Embryonic facial prominence (tissue), 1 donor: Measurements from ENCODE around the gene IPO7.
"Not testable (repeated sequence)": the region's sequence is repeated elsewhere in the genome, so short reads cannot be mapped to it uniquely, and the experiment has no call there.

Source experiments
- DNase-seq: peaks from one replicate; pipeline ENCODE4 v3.0.0-alpha.2; 2016; ENCODE audit errors: extremely low spot score

The IPO7 gene

GRCh38 chr11:9384535-9385326 is at the start of gene IPO7:
Gene IPO7 (plus strand): TSS chr11:9384652. CDS start chr11:9384764, 112 bp downstream.
- DNase-seq = peak; percentile 74

GRCh38 chr11:9341638-9342178 is 42.7 kb upstream of the IPO7 start:
- DNase-seq = no peak

GRCh38 chr11:9344061-9344680 is 40.3 kb upstream of the IPO7 start:
- DNase-seq = no peak

- no peak for DNase-seq
Measured at GRCh38 chr11:9347100-9347499, 37.4 kb upstream of the IPO7 start.

- not testable (repeated sequence) for DNase-seq
Measured at GRCh38 chr11:9347779-9348178, 36.7 kb upstream of the IPO7 start.

GRCh38 chr11:9351321-9351881 is 33.1 kb upstream of the IPO7 start:
- no peak for DNase-seq

- no peak for DNase-seq
Measured at GRCh38 chr11:9357041-9357440, 27.4 kb upstream of the IPO7 start.

- DNase-seq = not testable (repeated sequence)
Measured at GRCh38 chr11:9360862-9361622, 23.4 kb upstream of the IPO7 start.

- DNase-seq = no peak
Measured at GRCh38 chr11:9362393-9362863, 22.0 kb upstream of the IPO7 start.

- DNase-seq = peak; percentile 71
Measured at GRCh38 chr11:9363954-9364912, 20.2 kb upstream of the IPO7 start.

- no peak for DNase-seq
Measured at GRCh38 chr11:9367551-9367950, 16.9 kb upstream of the IPO7 start.

GRCh38 chr11:9377036-9377435 is 7.4 kb upstream of the IPO7 start:
- DNase-seq = no peak

GRCh38 chr11:9379041-9379440 is 5.4 kb upstream of the IPO7 start:
- no peak for DNase-seq

GRCh38 chr11:9380773-9381172 is 3.7 kb upstream of the IPO7 start:
- no peak for DNase-seq

GRCh38 chr11:9385327-9385899 is 961 bp downstream of the IPO7 start:
- DNase-seq = no peak

GRCh38 chr11:9386086-9386485 is 1.6 kb downstream of the IPO7 start:
- no peak for DNase-seq

- DNase-seq = no peak
Measured at GRCh38 chr11:9386901-9387300, 2.4 kb downstream of the IPO7 start.

GRCh38 chr11:9396310-9396709 is 11.9 kb downstream of the IPO7 start:
- DNase-seq = no peak

- DNase-seq = no peak
Measured at GRCh38 chr11:9396752-9397151, 12.3 kb downstream of the IPO7 start.
